IPS DF 19.7 (cell line): Measurements from ENCODE around the gene RSPH1.

Experiments used
- DNase-seq: peaks from one replicate; pipeline ENCODE4 v3.0.0-alpha.2; 2013; ENCODE audit warnings: low read depth, low spot score

RSPH1 gene

DNA sequence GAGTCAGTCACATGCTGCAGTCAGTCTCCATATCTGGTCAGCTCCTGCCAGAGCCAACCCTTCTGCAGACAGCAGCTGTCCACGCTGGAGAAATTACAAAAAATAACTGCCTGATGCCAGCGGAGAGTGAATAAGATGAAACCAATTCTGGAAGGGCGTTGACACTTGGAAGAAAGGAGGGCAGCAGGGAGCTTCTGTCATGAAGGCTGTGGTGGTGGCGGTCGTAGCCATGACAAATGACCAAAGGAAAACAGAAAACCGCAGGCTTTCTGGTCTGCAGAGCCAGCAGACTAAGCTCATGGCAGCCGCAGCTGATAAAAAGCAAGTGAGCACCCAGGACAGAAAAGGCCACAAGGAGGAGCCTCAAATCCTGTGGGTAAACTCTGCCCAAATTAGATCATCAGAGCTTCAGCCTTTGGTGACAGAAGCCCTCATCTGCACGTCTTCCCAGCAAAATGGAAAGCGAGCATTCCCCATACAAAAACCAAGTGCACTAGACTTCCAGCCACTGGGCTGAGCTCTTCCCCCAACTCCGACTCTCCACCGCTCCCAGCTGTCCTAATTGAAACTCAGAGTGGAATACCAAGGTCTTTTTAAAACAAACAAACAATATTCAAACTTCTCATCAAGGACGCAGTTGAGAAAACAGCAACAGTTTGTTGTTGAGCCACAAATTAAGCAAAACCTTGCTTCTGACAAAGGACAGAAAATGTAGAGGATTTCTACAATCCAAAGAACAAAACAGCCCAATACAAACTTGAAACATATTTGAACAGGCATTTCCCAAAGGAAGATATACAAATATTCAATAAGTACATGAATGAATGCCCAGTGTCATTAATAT, 28.7 kb downstream of the RSPH1 start:
- no peak for DNase-seq

DNA sequence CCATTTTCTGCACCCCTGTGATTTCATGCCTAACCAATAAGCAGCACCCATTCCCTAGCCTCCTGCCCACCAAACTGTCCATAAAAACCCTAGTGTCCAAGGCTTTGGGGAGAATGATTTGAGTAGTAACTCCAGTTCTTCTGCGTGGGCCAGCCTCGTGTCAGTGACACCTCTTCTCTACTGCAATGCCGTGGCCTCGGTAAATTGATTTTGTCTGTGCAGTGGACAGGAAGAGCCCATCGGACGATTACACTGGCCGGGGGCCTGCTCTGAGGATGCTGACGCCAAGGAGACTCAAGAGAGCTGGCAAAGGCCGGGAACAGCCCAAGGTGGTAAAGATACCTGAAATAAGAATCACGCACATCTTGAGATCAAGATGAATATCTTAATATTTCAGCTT, 29.3 kb downstream of the RSPH1 start:
- no peak for DNase-seq

DNA sequence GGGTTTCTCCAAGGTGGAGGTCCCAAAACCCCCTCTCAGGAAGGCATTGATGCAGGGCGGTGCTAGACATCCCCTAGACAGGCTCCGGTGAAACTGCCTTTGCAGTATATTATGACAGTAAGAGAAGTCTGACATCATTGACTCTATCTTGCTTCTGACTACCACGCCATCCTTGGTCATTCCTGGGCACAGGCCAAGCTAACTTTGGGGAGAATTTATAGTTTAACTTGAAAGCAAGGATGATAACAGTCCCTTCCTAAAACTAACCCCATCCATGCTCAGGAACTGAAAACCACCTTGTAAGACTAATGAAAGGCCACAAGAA, 30.3 kb downstream of the RSPH1 start:
- no peak for DNase-seq

DNA sequence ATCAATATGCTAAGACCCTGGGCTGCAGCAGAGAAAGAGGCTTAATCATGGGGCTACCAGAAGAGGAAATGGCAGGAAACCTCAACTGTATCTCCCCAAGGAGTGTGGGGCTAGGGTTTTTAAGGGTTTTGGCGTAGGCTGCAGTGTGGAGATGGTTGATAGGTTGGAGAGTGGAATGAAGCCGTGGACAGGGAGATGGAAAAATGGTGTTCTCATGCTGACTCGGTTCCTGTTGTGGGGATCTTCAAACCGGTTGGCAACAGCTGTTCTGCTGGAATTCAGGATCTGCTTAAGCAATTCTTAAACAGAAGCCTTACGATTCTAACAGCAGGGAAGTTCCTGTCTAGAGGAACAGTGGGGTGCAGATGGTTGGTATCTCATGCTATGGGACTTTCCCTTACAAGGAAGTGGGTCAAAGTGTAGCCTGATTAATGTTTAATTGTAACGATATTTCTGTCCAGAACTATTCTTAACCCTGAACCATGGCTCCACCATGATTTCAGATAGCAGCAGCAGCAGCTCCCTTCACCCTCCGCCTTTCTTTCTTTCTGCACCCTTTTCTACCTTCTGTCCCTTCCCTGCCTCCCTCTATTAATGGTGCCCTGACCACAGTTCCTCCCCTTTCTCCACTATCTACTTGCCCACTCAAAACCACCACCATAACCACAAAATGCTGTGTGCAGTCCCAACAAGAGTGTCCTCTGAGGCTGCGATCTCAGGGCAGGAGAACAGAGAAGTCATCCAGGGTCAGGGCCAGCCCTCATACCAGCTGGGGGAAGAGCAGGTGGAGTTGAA, 30.8 kb downstream of the RSPH1 start:
- no peak for DNase-seq

DNA sequence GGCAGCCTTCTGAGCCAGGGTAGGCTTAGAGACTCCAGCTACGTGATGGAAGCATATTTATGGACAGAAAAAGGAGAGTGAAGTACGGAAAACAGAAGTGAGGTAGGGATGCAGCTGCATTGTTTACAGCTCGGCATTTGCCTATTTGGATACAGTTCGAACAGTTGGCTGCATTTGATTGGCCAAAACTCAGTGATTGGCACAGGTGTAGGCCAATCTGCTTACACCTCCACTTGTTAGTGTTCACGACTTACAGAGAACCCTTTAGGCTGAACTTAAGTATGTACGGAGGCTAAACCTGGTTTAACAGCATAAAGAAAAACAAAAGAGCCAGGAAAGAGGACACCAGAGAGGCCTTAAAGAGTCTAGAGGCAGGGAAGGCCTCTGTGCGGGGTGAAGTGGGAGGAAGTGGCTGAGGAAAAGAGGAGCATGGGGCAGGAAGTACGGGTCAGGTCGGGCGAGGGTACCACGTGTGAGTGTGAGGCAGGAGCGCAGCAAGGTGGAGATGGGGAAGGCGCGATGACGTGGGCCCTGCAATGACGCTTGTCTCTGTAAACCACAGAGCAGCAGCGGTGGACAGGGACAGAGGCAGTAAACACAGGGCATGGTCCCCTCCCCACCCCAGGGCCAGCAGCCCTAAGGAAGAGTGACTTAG, 32.0 kb downstream of the RSPH1 start:
- peak; percentile 89 for DNase-seq

DNA sequence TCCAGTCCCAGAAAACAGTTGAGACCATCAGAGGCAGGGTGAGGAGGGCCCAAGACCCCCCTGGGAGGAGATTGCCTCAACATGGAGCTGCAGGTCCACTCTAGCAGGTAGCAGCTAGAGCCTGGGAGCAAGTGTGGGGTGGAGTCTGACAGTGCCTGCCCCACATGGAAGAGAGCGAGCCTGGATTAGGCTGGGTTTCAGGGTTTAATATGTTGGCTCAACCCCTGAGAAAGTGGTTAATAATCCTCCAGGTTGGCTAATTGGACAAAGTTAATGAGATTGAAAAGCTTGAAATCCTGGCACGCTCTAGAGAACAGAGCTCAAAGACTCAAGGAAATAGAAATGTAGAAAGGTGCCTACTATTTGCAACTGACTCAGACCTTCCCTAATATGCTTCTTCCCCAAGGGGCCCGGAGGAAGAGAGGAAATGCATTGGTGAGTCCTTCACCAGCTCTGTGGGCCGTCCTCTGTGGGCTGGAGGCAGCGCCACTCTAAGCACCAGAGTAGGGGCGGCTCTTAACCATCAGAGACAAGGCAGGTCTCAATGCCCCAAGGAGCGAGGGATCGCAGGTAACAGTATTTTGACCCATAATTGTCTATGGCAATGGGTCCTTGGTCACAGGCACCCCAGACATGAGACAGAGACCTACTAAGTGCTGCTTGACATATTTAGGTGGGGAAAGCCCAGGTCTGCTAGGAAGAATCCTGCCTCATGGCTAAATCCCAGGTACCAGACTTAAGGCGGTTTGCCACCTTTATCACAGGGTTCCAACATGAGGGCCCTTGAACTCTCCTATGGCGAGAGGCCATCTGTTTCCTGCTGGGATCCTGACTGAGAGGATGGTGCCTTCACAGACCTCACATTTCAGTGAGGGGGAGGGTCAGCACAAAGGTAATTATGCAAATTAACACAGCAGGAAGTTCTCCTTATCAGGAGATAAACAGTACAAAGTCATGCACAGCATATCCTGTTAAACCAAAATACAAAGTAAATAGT, 33.8 kb downstream of the RSPH1 start:
- no peak for DNase-seq

DNA sequence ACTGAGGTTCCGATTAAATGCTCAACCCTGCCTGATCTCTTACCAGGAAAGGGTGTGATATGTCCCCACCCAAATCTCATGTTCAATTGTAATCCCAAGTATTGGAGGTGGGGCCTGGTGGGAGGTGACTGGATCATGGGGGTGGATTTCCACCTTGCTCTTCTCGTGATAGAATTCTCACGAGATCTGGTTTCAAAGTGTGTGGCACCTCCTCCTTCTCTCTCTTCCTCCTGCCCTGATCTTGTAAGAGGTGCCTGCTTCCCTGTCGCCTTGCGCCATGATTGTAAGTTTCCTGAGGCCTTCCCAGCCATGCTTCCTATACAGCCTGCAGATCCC, 34.9 kb downstream of the RSPH1 start:
- no peak for DNase-seq

DNA sequence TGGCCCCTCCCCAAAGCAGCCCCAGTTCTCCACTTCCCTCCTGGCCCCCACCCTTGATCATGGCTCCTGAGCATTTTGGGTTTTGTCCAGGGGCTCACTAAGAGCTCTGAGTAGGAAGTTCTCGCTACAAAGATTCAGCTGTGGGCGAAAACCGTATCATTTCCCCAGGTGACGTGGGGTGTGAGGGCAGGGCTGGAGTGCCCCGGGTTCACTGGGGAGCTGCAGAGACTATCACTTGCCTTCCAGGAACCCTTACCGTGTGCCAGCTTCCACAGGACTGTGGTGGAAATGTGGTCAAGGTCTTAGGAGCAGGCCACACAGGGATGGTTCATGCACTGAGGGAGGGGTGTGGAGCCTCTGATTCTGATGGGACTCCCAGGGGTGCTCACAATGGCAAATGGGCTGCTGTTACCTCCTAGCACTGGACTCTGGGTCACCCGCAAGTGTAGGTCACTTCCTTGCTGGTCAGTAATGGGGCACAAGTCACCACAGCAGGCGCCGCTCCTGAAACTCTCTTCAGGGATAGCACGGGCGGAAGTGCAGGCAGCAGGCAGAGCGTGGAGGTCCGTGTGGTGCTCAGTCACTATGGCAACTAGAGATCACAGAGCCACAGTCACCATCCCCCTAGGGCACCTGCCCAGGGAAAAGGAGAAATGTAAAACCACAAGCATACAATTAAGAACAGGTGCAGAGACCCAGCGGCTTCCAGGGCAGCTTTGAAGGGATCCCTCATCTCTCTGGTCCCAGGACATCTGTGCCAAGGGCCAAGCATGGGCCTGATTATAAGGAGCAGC, 35.4 kb downstream of the RSPH1 start:
- DNase-seq, result no peak

DNA sequence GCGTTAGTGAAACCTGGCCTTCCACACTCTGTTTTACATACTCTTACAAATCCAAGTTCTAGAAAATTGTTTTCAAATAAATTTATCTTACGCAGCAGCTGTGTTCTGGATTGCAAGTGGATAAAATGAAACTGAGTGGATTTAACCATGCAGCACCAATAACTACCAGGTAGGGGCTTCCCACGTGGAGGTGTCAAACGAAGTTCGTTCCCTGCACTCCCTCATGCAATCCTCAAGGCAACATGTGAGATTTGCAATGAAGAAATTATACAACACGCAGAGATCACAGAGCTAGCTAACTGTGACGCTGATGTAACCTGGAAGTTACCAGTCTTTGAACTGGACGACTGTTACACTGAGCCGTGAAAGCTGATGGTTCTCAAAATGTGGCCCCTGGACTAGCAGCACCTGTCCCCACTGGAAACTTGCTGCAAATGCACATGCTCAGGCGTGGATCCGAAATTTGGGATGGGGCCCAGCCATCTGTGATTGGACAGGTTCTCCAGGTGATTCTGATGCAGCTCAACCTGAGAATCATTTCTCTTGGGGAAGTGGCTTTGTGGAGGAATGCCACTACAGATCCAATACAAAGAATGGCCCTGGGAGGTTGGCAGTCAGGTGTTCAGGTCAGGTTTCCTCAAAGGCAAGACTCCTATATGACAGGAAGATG, 36.3 kb downstream of the RSPH1 start:
- DNase-seq, result no peak

DNA sequence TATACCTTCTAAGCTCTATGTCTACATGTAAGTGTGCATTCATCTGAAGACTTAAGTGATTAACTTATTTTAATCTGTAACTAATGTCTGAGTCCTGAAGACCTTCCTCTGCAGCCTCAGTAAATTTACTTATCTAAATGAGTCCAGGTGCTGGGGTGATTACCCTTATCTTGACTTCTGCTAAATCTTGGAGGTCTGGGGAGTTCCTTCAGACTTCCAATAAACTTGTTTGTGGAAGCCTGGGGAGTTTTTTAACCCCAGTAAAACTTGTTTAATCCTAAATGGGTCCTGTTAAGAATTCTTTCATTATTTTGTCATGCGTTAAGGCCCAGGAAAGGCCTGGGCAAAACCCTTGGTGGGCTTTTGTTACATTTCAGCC, 37.0 kb downstream of the RSPH1 start:
- no peak for DNase-seq

DNA sequence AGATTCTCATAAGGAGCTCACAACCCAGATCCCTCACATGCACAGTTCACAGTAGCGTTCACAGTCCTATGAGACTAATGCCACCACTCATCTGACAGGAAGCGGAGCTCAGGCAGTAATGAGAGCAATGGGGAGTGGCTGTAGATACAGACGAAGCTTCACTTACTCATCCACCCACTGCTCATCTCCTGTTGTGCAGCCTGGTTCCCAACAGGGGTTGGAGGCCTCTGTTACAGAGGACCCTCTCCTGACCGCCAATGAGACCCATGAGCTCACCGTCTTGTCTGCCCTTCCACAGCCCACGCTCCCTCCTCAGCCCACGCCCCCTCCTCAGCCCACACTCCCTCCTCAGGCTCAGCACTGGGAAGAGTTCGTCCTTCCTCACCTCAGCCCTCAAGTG, 39.6 kb downstream of the RSPH1 start:
- no peak for DNase-seq

DNA sequence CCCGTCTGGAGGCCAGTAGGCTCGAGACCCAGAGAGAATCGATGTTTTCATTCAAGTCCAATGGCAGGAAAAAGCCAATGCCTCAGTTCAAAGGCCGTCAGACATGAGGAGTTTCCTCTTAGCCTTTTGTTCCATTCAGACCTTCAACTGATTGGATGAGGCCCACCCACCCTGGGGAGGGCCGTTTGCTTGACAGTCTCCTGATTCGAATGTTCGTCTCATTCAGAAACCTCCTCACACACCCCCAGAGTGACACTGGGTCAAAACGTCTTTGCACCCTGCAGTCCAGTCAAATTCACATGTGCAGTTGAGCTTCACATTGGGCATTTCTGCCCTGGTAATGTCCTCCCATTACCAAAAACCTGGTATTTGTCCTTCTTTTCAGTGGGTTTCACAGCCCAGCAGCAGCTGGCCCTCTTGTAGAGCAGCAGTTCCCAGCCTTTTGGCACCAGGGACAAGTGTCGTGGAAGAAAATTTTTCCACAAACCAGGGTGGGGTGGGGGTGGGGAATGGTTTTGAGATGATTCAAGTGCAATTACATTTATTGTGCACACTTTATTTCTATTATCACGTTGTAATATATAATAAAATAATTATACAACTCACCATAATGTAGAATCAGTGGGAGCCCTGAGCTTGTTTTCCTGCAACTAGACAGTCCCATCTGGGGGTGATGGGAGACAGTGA, 40.1 kb downstream of the RSPH1 start:
- DNase-seq, result no peak

DNA sequence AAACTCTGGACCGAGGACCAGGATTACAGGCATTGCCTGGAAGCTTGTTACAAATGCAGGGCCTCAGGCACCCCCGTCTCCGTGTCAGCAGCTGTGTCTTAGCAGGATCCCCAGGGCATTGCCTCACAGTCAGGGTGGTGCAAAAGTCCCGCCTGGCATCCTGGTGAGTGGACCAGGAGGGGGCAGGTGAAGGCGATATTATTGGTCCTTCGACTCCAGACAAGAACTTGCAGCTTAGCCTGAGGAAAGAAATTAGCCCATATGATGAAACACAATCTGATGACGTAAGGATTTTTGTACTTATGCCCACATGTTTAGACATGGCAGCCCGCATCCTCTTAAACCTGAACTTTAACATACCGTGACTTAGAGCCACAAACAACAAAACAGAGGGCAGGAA, 40.8 kb downstream of the RSPH1 start:
- DNase-seq, result no peak

DNA sequence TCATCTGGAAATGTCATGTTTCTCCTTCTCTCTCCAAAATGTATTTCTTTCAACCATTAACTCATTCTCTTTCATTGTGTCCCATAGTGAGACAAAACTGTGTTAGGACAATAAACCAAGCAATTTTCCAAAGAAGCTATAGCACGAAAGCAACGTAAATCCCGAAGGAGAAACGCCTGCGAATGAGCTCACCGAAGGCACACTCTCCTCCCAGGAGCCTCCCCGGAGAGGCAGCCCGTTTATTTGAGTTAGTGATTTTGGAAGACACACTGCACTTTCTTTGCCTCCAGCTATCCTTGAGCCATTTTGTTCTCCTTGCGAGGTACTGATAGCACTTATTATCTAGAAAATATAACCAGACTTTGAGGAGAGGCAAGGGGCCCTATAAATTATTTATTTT, 41.2 kb downstream of the RSPH1 start:
- no peak for DNase-seq

DNA sequence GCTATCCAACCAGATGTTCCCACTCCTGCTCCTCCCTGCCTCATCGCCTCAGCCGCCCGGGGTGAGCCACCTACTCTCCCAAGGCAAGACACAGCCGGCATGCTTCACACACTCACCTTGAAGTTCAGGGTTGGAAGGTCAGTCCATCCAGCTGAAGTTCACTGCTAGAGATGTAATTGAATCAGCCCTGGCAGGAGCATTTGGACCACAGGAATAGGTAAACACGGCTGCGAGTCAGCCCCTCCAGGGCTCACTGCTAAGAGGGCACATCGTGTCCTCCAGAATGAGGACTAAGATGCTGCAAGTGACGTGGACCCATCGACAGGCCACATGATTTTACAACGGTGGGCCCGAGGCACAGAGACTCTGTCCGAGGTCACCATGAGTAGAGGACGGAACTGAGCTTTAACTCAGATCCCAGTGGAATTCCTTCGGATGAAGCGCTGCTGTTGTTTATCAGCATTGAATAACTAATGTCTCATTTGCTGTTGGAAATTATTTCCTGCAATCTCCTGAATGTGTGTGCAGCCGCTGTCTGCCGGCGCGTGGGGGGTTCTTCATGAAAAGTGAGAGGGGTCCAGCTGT, 41.9 kb downstream of the RSPH1 start:
- no peak for DNase-seq

DNA sequence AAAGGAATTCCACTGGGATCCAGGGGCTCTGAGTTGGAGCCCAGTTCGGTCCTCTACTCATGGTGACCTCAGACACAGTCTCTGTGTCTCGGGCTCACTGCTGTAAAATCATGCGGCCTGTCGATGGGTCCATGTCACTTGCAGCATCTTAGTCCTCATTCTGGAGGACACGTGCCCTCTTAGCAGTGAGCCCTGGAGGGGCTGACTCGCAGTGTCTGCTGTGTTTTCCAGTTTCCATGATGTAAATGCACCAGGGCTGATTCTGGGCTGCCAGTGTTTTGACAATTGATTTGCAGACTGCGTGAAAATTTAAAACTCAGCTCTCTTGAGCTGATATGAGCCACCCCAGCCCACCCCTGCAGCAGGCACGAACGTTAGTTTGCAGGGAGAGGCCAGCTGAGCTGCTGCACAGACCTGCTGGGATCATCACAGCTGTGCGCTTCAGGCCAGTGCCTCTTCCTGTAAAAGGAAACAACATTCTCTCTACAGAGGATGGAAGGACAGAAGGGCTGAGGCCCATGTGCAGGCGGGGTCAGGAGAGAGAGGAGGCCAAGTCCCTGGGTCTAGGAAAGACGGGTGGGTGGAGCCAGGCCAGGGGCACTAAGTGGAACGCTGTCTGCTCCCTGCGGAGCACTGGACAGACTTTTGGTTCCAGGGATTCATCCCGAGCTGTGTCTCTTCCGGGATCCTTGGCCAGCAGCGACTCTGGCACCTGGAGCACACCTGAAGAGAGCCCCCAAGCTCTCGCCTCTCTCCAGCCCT, 42.6 kb downstream of the RSPH1 start:
- DNase-seq, result no peak

DNA sequence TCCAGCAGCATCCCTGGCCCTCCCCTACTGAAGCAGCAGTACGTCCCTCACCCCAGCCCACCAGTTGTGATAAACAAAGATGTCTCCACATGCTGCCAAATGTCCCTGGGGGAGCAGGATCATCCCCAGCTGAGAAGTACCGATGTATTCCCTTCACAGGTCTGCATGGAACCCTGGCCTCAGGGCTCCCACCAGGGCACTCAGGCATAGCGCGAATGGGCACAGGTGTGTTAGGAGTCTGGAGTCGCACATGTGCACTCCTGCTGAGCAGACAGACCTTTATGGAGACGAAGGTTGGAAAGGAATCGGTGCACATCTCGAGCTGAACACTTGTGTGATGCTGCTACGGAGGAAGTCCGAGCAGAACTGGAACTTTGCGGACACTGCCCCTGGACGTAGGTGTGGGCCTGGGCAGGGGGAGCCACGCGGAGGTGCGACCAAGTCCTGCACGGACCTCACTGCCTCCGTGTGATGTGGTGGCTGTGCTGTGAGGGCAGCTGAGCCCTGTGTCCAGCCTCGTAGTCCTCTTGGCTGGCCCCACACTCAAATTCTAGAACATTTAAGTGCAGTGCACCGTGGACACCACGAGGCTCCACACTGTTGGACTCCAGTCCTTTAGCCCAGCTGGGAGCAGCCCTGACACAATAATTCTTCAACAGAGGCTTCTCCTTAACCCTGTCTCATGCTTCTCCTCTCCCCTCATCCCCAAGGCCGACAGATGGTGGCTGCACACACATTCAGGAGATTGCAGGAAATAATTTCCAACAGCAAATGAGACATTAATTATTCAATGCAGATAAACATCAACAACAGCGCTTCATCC, 43.4 kb downstream of the RSPH1 start:
- no peak for DNase-seq

DNA sequence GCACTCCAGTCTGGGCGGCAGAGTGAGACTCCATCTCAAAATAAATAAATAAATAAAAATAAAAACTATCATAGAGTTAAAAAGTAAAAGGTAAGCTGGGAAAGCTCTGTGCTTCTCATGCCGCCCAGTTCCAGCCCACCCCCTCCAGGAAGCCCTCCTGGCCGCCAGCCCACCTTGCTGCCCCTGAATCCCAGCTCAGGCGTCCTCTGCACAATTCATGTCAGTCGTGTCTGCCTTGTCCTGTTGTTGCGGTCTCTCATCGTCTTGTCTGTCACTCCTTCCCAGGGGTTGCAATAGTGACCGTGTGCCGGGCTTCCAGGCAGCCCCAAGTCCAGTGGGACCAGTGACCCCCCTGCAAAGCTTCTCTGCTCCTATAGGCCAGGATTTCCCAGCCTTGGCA, 44.1 kb downstream of the RSPH1 start:
- DNase-seq, result no peak
